ENCODE measurements around the gene AFF2.

Gene AFF2

GRCh38 chrX:149010013-149010852, 509.8 kb downstream of the AFF2 start:
- no peak for DNase-seq (ENCODE audit: low spot score)

GRCh38 chrX:149010853-149011224, 510.4 kb downstream of the AFF2 start:
- DNase-seq (ENCODE audit: low spot score) = no peak

- DNase-seq (ENCODE audit: low spot score) = no peak
These were observed 512.7 kb downstream of the AFF2 start for GRCh38 chrX:149013081-149013480.

- DNase-seq (ENCODE audit: low spot score) = no peak
These were observed 520.7 kb downstream of the AFF2 start for GRCh38 chrX:149021159-149021558.

- DNase-seq (ENCODE audit: low spot score) = no peak
These were observed 522.1 kb downstream of the AFF2 start for GRCh38 chrX:149022485-149022884.

- no peak for DNase-seq (ENCODE audit: low spot score)
These were observed 532.0 kb downstream of the AFF2 start for GRCh38 chrX:149032449-149032848.

GRCh38 chrX:149036086-149036485, 535.7 kb downstream of the AFF2 start:
- DNase-seq (ENCODE audit: low spot score) = no peak

GRCh38 chrX:149037281-149037870, 537.0 kb downstream of the AFF2 start:
- no peak for DNase-seq (ENCODE audit: low spot score)

- no peak for DNase-seq (ENCODE audit: low spot score)
These were observed 538.6 kb downstream of the AFF2 start for GRCh38 chrX:149039057-149039456.

- DNase-seq (ENCODE audit: low spot score) = no peak
These were observed 540.6 kb downstream of the AFF2 start for GRCh38 chrX:149040873-149041535.

- no peak for DNase-seq (ENCODE audit: low spot score)
These were observed 543.0 kb downstream of the AFF2 start for GRCh38 chrX:149043401-149043800.

GRCh38 chrX:149044471-149044870, 544.1 kb downstream of the AFF2 start:
- no peak for DNase-seq (ENCODE audit: low spot score)

GRCh38 chrX:149045645-149046210, 545.3 kb downstream of the AFF2 start:
- DNase-seq (ENCODE audit: low spot score) = no peak
